Neural progenitor cell (in vitro differentiated cells): ENCODE measurements around the gene ABCF1.

Source experiments
- CTCF ChIP-seq: fragments of 200-600 bp; sonication (generic); IDR thresholded peaks from 2 replicates; pipeline ENCODE4 v1.5.1; 2017; ENCODE audit warnings: antibody characterized with exemption, mild to moderate bottlenecking
- EZH2 ChIP-seq: fragments of 200-600 bp; sonication (generic); IDR thresholded peaks from 2 replicates; pipeline ENCODE4 v1.6.1; 2017; ENCODE audit warnings: antibody characterized with exemption, mild to moderate bottlenecking, moderate library complexity
- EZH2phosphoT487 ChIP-seq: fragments of 200-600 bp; sonication (generic); IDR thresholded peaks from 2 replicates; pipeline ENCODE4 v1.6.1; 2017; ENCODE audit warnings: antibody characterized with exemption

GRCh38 chr6:30598912-30599624 lies 27.8 kb downstream of the ABCF1 start:
- TF ChIP-seq CTCF (no peak), EZH2 (no peak), EZH2phosphoT487 (no peak)
